Lower leg skin (tissue), 3 donors: ENCODE results near the gene PLGRKT.

Experiments
- POLR2A ChIP-seq, 2 donors: fragments of 450-650 bp; IDR thresholded peaks; one replicate each; pipeline ENCODE4 v1.6.1; 2016 to 2017; ENCODE audit warnings: antibody characterized with exemption in 2 of 2, mild to moderate bottlenecking in 1 of 2, moderate library complexity in 1 of 2
- TF ChIP-seq, protein P1 (sequence below), 3 donors: fragments of 450-650 bp; IDR thresholded peaks; one replicate each; pipeline ENCODE4 v1.5.1; 2016; ENCODE audit warnings: antibody characterized with exemption in 3 of 3, mild to moderate bottlenecking in 3 of 3, moderate library complexity in 2 of 3

- TF ChIP-seq, protein P1, sequence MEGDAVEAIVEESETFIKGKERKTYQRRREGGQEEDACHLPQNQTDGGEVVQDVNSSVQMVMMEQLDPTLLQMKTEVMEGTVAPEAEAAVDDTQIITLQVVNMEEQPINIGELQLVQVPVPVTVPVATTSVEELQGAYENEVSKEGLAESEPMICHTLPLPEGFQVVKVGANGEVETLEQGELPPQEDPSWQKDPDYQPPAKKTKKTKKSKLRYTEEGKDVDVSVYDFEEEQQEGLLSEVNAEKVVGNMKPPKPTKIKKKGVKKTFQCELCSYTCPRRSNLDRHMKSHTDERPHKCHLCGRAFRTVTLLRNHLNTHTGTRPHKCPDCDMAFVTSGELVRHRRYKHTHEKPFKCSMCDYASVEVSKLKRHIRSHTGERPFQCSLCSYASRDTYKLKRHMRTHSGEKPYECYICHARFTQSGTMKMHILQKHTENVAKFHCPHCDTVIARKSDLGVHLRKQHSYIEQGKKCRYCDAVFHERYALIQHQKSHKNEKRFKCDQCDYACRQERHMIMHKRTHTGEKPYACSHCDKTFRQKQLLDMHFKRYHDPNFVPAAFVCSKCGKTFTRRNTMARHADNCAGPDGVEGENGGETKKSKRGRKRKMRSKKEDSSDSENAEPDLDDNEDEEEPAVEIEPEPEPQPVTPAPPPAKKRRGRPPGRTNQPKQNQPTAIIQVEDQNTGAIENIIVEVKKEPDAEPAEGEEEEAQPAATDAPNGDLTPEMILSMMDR (IDR thresholded peaks at IDR 0.05) = no peak
- TF ChIP-seq POLR2A (IDR thresholded peaks at IDR 0.05) = no peak
These were observed 22.4 kb upstream of the PLGRKT start for GRCh38 chr9:5460157-5460556.
